Measurements from ENCODE around the gene DYNAP.

The DYNAP gene

GRCh38 chr18:54641734-54642133 is 50.7 kb downstream of the DYNAP start:
- no peak for DNase-seq (ENCODE audit: low read depth)

- peak; percentile 9 for DNase-seq (ENCODE audit: low read depth)
Observed at GRCh38 chr18:54647176-54647575, 56.1 kb downstream of the DYNAP start.

Measured in EH (cell line).